OCI-LY7 (cell line): ENCODE results near the gene SIL1.

Experiments
- EZH2phosphoT487 ChIP-seq: fragments of 200-600 bp; sonication (generic); IDR thresholded peaks from 2 replicates; pipeline ENCODE4 v1.6.1; 2018; ENCODE audit warnings: low read depth, borderline replicate concordance, mild to moderate bottlenecking, mixed run types, antibody characterized with exemption, low read length, moderate library complexity, mixed read lengths
- TF ChIP-seq, protein P1 (sequence below): fragments of 200-600 bp; sonication (generic); conservative IDR thresholded peaks from 2 replicates; pipeline ENCODE4 v1.5.1; 2014; ENCODE audit warnings: mild to moderate bottlenecking, antibody characterized with exemption, low read length, moderate library complexity, mixed read lengths

DNA sequence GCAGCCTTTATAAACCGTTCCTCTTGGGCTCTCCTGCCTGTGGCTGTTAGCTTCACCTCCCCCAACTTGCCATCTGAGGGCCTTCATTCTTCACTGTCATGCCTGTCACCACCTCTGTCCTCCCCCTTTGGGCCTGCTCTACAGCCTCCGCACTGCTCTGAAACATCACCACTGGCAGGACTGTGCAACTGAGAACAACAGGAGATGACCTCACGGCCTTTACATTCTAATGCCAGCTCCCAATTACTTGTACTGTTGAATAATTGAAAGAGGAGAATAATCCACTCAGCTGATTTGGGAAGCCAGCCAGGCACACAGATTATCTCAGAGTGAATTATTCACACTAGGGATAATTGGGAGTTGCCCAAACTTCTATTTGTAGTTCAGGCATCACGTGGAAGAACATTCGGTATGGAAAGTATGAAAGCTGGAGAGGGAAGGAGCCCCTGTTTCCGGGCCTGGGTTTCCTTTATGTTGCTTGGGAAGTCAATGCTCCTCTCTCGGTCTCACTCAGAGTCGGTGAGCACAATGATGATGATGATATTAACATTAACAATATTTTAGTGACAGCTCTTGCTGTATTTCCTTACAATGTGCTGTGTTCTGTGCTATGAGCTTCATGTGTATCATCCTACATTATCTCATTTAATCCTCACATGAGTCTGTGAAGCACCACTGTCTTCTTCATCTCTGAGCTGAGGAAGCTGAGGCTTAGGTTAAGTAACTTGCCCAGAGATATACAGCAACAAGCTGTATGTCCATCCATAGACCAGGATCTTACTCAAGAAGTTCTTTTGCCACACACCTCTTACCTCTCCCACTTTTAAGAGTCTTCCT lies 223.7 kb downstream of the SIL1 start:
- TF ChIP-seq, protein P1, sequence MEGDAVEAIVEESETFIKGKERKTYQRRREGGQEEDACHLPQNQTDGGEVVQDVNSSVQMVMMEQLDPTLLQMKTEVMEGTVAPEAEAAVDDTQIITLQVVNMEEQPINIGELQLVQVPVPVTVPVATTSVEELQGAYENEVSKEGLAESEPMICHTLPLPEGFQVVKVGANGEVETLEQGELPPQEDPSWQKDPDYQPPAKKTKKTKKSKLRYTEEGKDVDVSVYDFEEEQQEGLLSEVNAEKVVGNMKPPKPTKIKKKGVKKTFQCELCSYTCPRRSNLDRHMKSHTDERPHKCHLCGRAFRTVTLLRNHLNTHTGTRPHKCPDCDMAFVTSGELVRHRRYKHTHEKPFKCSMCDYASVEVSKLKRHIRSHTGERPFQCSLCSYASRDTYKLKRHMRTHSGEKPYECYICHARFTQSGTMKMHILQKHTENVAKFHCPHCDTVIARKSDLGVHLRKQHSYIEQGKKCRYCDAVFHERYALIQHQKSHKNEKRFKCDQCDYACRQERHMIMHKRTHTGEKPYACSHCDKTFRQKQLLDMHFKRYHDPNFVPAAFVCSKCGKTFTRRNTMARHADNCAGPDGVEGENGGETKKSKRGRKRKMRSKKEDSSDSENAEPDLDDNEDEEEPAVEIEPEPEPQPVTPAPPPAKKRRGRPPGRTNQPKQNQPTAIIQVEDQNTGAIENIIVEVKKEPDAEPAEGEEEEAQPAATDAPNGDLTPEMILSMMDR: no peak
- no peak for TF ChIP-seq EZH2phosphoT487
